ENCODE results near the gene GHRH. TPM values are rescaled to one million over a fixed set of nuclear protein-coding genes. Genes with fewer than 3 reads are reported as not detected.

The GHRH gene
- total RNA-seq, 2 experiments from 2014 or later, result not detected

DNA sequence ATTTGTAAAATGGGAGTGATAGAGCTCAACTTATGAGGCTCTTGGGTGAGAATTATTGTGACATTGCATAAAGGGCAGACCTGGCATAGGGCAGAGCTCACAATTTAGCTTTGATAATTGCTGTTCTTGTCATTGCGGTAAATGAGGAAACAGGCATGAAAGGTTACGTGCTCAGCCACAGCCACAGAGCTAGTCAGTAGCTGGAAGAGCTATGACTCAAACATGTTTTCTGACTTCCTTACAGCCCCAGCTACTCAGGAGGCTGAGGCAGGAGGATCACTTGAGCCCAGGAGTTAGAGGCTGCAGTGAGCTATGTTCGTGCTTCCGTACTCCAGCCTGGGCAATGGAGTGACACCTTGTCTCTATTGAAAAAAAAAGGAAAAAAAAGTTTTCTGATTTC, 3.5 kb upstream of the GHRH start:
- no peak overlapping the region for H2AFZ ChIP-seq (ENCODE audit: low read length)
- no peak for TF ChIP-seq EZH2phosphoT487 (IDR thresholded peaks at IDR 0.05; ENCODE audit: borderline replicate concordance, low read depth, low read length)
- TF ChIP-seq CTCF (conservative IDR thresholded peaks at IDR 0.05; ENCODE audit: low read length), result no peak
- no peaks in the 10 kb centered on the region for H3K9me2 ChIP-seq (ENCODE audit: insufficient read depth, low read length)
- no peaks in the 10 kb centered on the region for H3K79me2 ChIP-seq (ENCODE audit: insufficient read depth, low read depth, low read length)
- DNase-seq (ENCODE audit: low spot score), result peak; percentile 50
- no TSS peak for BruUV-seq (replicated peaks)
- no peak overlapping the region for H3K27ac ChIP-seq (ENCODE audit: low read depth, low read length, poor library complexity, severe bottlenecking)
- H3K4me1 ChIP-seq (ENCODE audit: insufficient read depth, low read length, poor library complexity, severe bottlenecking), result peaks cover 14% of the 10 kb centered on the region
- intact Hi-C loops (cut with micrococcal nuclease; ENCODE audit: unreplicated experiment), result no loop called here
- H3K4me2 ChIP-seq (ENCODE audit: low read length), result no peak overlapping the region
- CTCF ChIA-PET (ENCODE audit: unreplicated experiment), result interaction anchor here (0.6 to 1.6 kb wide), 2 partner anchors 62 to 120 kb away, joined by 3 to 4 read pairs; no protein-coding TSS in a partner anchor
- H4K20me1 ChIP-seq (ENCODE audit: insufficient read depth, low read length), result no peaks in the 10 kb centered on the region
- H3K9me3 ChIP-seq (ENCODE audit: low read length), result no peaks in the 10 kb centered on the region
- POLR2A ChIA-PET, result interaction anchor here (0.7 to 1.7 kb wide), 5 partner anchors 10 to 273 kb away, joined by 3 to 8 read pairs (median 3); no protein-coding TSS in a partner anchor
- no peaks in the 10 kb centered on the region for H3K36me3 ChIP-seq (ENCODE audit: insufficient read depth, low read length)
- no peak overlapping the region for H3K4me3 ChIP-seq (ENCODE audit: low read depth, low read length, poor library complexity, severe bottlenecking)

GRCh38 chr20:37263686-37264085, 2.1 kb upstream of the GHRH start:
- DNase-seq (ENCODE audit: low spot score), result no peak
- no peaks in the 10 kb centered on the region for H4K20me1 ChIP-seq (ENCODE audit: insufficient read depth, low read length)
- H3K4me3 ChIP-seq (ENCODE audit: low read depth, low read length, poor library complexity, severe bottlenecking), result no peak overlapping the region
- no peak overlapping the region for H3K4me2 ChIP-seq (ENCODE audit: low read length)
- no peak overlapping the region for H2AFZ ChIP-seq (ENCODE audit: low read length)
- CTCF ChIA-PET (ENCODE audit: unreplicated experiment), result no interaction called here
- H3K4me1 ChIP-seq (ENCODE audit: insufficient read depth, low read length, poor library complexity, severe bottlenecking), result peaks cover 10% of the 10 kb centered on the region
- H3K27ac ChIP-seq (ENCODE audit: low read depth, low read length, poor library complexity, severe bottlenecking), result no peak overlapping the region
- no peaks in the 10 kb centered on the region for H3K9me2 ChIP-seq (ENCODE audit: insufficient read depth, low read length)
- H3K36me3 ChIP-seq (ENCODE audit: insufficient read depth, low read length), result no peaks in the 10 kb centered on the region
- H3K9me3 ChIP-seq (ENCODE audit: low read length), result no peaks in the 10 kb centered on the region
- no TSS peak for BruUV-seq (replicated peaks)
- POLR2A ChIA-PET, result no interaction called here
- intact Hi-C loops (cut with micrococcal nuclease; ENCODE audit: unreplicated experiment), result no loop called here
- H3K79me2 ChIP-seq (ENCODE audit: insufficient read depth, low read depth, low read length), result no peaks in the 10 kb centered on the region
- TF ChIP-seq CTCF (conservative IDR thresholded peaks at IDR 0.05; ENCODE audit: low read length), result no peak
- TF ChIP-seq EZH2phosphoT487 (IDR thresholded peaks at IDR 0.05; ENCODE audit: borderline replicate concordance, low read depth, low read length), result no peak

DNA sequence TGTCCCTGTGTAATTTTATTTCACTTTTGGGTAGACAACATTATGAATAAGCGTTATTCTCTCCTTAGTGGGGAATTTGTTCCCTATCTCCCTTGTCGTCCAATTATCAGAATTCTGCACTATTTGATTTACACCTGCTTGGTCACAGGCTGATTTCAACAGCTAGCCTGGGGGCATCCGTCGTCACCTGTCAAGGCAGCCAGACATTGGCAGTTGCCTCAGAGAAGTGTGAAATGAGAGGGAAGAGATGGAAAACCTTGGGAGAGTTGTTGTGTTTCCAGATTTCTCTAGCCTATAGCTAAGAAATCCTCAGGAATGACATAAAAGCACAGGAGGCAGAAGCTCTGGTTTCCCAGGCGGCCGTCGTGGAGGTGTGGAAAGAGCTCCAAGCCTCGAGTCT, 891 bp upstream of the GHRH start:
- Histone ChIP-seq H3K27ac (ENCODE audit: low read depth, low read length, poor library complexity, severe bottlenecking) (no peak overlapping the region), H3K9me2 (ENCODE audit: insufficient read depth, low read length) (no peaks in the 10 kb centered on the region), H3K4me2 (ENCODE audit: low read length) (no peak overlapping the region), H3K9me3 (ENCODE audit: low read length) (no peaks in the 10 kb centered on the region), H3K79me2 (ENCODE audit: insufficient read depth, low read depth, low read length) (no peaks in the 10 kb centered on the region), H4K20me1 (ENCODE audit: insufficient read depth, low read length) (no peaks in the 10 kb centered on the region), H3K4me3 (ENCODE audit: low read depth, low read length, poor library complexity, severe bottlenecking) (no peak overlapping the region), H3K4me1 (ENCODE audit: insufficient read depth, low read length, poor library complexity, severe bottlenecking) (no peaks in the 10 kb centered on the region), H3K36me3 (ENCODE audit: insufficient read depth, low read length) (no peaks in the 10 kb centered on the region), H2AFZ (ENCODE audit: low read length) (no peak overlapping the region)
- TF ChIP-seq EZH2phosphoT487 (IDR thresholded peaks at IDR 0.05; ENCODE audit: borderline replicate concordance, low read depth, low read length), result no peak
- TF ChIP-seq CTCF (conservative IDR thresholded peaks at IDR 0.05; ENCODE audit: low read length), result no peak
- intact Hi-C loops (cut with micrococcal nuclease; ENCODE audit: unreplicated experiment), result no loop called here
- no TSS peak for BruUV-seq (replicated peaks)
- ChIA-PET CTCF (ENCODE audit: unreplicated experiment) (no interaction called here), POLR2A (no interaction called here)
- DNase-seq (ENCODE audit: low spot score), result no peak
